Mesenchymal stem cell (in vitro differentiated cells and primary cell): ENCODE results near the gene EGFLAM.

Source experiments
- DNase-seq: peaks from one replicate; pipeline ENCODE4 v3.0.0-alpha.2; 2013
- H2AFZ ChIP-seq: one replicate; pipeline ENCODE4 v1.6.1; 2013; ENCODE audit warnings: low read depth, mild to moderate bottlenecking, control low read depth, inconsistent platforms, low read length, moderate library complexity
- H2AK5ac ChIP-seq: 2 replicates; pipeline ENCODE4 v1.6.1; 2013; ENCODE audit warnings: low read length, moderate library complexity, mild to moderate bottlenecking, inconsistent platforms; ENCODE audit not compliant: severe bottlenecking
- H2BK120ac ChIP-seq: one replicate; pipeline ENCODE4 v1.6.1; 2013; ENCODE audit warnings: low read depth, mild to moderate bottlenecking, inconsistent platforms, low read length, moderate library complexity
- H2BK12ac ChIP-seq, 2 experiments: one replicate each; pipeline ENCODE4 v1.6.1; 2013; ENCODE audit warnings: inconsistent platforms in 2 of 2, low read length in 2 of 2, mild to moderate bottlenecking in 2 of 2, moderate library complexity in 2 of 2, control low read depth in 1 of 2
- H2BK15ac ChIP-seq: one replicate; pipeline ENCODE4 v1.6.1; 2013; ENCODE audit warnings: mild to moderate bottlenecking, low read depth, inconsistent platforms; ENCODE audit not compliant: poor library complexity, severe bottlenecking
- H2BK5ac ChIP-seq: 2 replicates; pipeline ENCODE4 v1.6.1; 2013; ENCODE audit warnings: low read depth, mild to moderate bottlenecking, low read length, control low read depth, inconsistent platforms; ENCODE audit not compliant: poor library complexity, severe bottlenecking
- H3K14ac ChIP-seq, 2 experiments: one replicate each; pipeline ENCODE4 v1.6.1; 2013; ENCODE audit warnings: inconsistent platforms in 2 of 2, low read length in 2 of 2, control low read depth in 1 of 2, mild to moderate bottlenecking in 1 of 2, moderate library complexity in 1 of 2
- H3K18ac ChIP-seq, 2 experiments: one replicate each; pipeline ENCODE4 v1.6.1; 2013; ENCODE audit warnings: inconsistent platforms in 2 of 2, low read length in 2 of 2, control low read depth in 1 of 2, low read depth in 1 of 2, mild to moderate bottlenecking in 1 of 2
- H3K23ac ChIP-seq, 2 experiments: one replicate each; pipeline ENCODE4 v1.6.1; 2013; ENCODE audit warnings: inconsistent platforms in 2 of 2, low read length in 2 of 2, mild to moderate bottlenecking in 2 of 2, moderate library complexity in 2 of 2, control low read depth in 1 of 2
- H3K27ac ChIP-seq: 2 replicates; pipeline ENCODE4 v1.5.1; 2013; ENCODE audit warnings: mild to moderate bottlenecking, moderate library complexity, low read length, control low read depth, inconsistent platforms; ENCODE audit not compliant: poor library complexity, severe bottlenecking
- H3K27me3 ChIP-seq, 2 experiments: 2 replicates each; pipeline versions ENCODE4 v1.6.1 to v1.7.0; 2013; ENCODE audit warnings: low read length in 2 of 2, mild to moderate bottlenecking in 2 of 2, moderate library complexity in 2 of 2, control low read depth in 1 of 2, inconsistent platforms in 1 of 2; ENCODE audit not compliant: control insufficient read depth in 1 of 2, insufficient read depth in 1 of 2
- H3K36me3 ChIP-seq, 2 experiments: 2 replicates each; pipeline versions ENCODE4 v1.6.1 to v1.7.0; 2013; ENCODE audit warnings: low read length in 2 of 2, control low read depth in 1 of 2, inconsistent platforms in 1 of 2, low read depth in 1 of 2, mild to moderate bottlenecking in 1 of 2; ENCODE audit not compliant: insufficient read depth in 2 of 2, control insufficient read depth in 1 of 2
- H3K4ac ChIP-seq, 2 experiments: one replicate each; pipeline ENCODE4 v1.6.1; 2013; ENCODE audit warnings: inconsistent platforms in 2 of 2, low read length in 2 of 2, mild to moderate bottlenecking in 2 of 2, moderate library complexity in 2 of 2, control low read depth in 1 of 2, low read depth in 1 of 2
- H3K4me1 ChIP-seq: 2 replicates; pipeline ENCODE4 v1.6.1; 2013; ENCODE audit warnings: low read depth, low read length, control low read depth; ENCODE audit not compliant: control insufficient read depth, insufficient read depth
- H3K4me2 ChIP-seq: 2 replicates; pipeline ENCODE4 v1.6.1; 2013; ENCODE audit warnings: low read length, mild to moderate bottlenecking, inconsistent platforms; ENCODE audit not compliant: poor library complexity, severe bottlenecking
- H3K4me3 ChIP-seq, 2 experiments: 2 replicates each; pipeline versions ENCODE4 v1.5.1 to v1.7.0; 2013; ENCODE audit warnings: low read length in 2 of 2, mild to moderate bottlenecking in 2 of 2, control low read depth in 1 of 2, low read depth in 1 of 2; ENCODE audit not compliant: insufficient read depth in 1 of 2
- H3K79me1 ChIP-seq: replicated peaks from 2 replicates; pipeline ENCODE4 v1.6.1; 2013; ENCODE audit warnings: mild to moderate bottlenecking, control low read depth, low read length, inconsistent platforms; ENCODE audit not compliant: poor library complexity, severe bottlenecking
- H3K9ac ChIP-seq: 2 replicates; pipeline ENCODE4 v1.7.0; 2013; ENCODE audit warnings: mild to moderate bottlenecking, low read length, moderate library complexity
- H3K9me3 ChIP-seq: 2 replicates; pipeline ENCODE4 v1.7.0; 2013; ENCODE audit warnings: mild to moderate bottlenecking, low read length; ENCODE audit not compliant: control insufficient read depth
- H4K8ac ChIP-seq: one replicate; pipeline ENCODE4 v1.6.1; 2013; ENCODE audit warnings: inconsistent platforms, mild to moderate bottlenecking, low read length, moderate library complexity
- H4K91ac ChIP-seq: one replicate; pipeline ENCODE4 v1.6.1; 2013; ENCODE audit warnings: mild to moderate bottlenecking, low read length, inconsistent platforms
- WGBS: methylation state at CpG from one replicate; pipeline ENCODE4 v1.1.7; 2013; ENCODE audit warnings: mixed read lengths; 5-methylcytosine and 5-hydroxymethylcytosine counted together

The EGFLAM gene

DNA sequence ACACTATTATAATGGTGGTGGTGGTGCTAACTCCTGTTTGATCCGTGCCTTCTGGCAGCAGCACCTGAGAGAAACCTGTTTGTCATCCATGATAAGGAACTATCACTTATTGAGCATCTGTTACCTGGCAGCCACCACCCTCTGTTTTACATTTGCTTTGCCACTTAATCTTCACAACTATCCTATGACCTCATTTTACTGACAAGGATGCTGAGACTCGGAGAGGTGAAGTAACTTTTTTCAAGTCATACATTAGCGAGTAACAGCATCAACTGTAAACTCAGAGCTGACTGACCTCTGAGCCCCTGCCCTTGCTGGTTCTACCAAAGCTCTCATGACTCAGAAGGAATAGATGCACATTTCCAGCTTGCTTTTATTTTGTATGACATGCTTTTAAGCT lies 81.1 kb downstream of the EGFLAM start:
- Histone ChIP-seq H3K4me1 (no peaks in the 10 kb centered on the region), H3K14ac (no peak overlapping the region), H3K9me3 (no peaks in the 10 kb centered on the region), H3K36me3 (no peaks in the 10 kb centered on the region), H2BK15ac (no peak overlapping the region), H2BK12ac (no peak overlapping the region), H2AFZ (no peak overlapping the region), H3K4ac (no peak overlapping the region), H3K27me3 (peaks cover 14 to 52% of the 10 kb centered on the region in 2 experiments), H3K79me1 (no peaks in the 10 kb centered on the region), H3K4me2 (no peak overlapping the region), H2AK5ac (no peak overlapping the region), H4K8ac (no peak overlapping the region), H3K27ac (no peak overlapping the region), H3K4me3 (no peak overlapping the region), H3K18ac (no peak overlapping the region), H3K9ac (no peak overlapping the region), H4K91ac (no peak overlapping the region), H2BK120ac (no peak overlapping the region), H3K23ac (no peak overlapping the region), H2BK5ac (no peak overlapping the region)
- DNase-seq = peak; percentile 15
- 24% methylated on average over 3 of the region's 3 CpGs for WGBS

DNA sequence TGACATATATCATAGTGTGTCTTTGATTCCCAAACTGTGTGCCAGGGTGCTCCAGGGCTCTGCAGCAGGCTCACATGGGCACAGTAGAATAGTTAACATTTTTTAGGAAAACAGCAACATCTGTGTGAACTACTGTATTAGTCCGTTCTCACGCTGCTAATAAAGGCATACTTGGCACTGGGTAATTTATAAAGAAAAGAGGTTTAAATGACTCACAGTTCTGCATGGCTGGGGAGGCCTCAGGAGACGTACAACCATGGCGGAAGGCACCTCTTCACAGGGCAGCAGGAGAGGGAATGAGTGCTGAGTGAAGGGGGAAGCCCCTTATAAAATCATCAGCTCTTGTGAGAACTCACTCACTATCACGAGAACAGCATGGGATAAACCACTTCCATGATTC lies 82.7 kb downstream of the EGFLAM start:
- Histone ChIP-seq H2BK15ac (no peak overlapping the region), H3K27me3 (peaks cover 14 to 57% of the 10 kb centered on the region in 2 experiments), H3K9me3 (no peaks in the 10 kb centered on the region), H3K23ac (no peak overlapping the region), H3K14ac (no peak overlapping the region), H3K4me1 (no peaks in the 10 kb centered on the region), H3K9ac (no peak overlapping the region), H2AK5ac (no peak overlapping the region), H4K91ac (no peak overlapping the region), H2BK12ac (no peak overlapping the region), H3K27ac (no peak overlapping the region), H3K4me2 (no peak overlapping the region), H3K4ac (no peak overlapping the region), H3K36me3 (no peaks in the 10 kb centered on the region), H3K79me1 (no peaks in the 10 kb centered on the region), H2BK120ac (no peak overlapping the region), H4K8ac (no peak overlapping the region), H3K4me3 (no peak overlapping the region), H2BK5ac (no peak overlapping the region), H3K18ac (no peak overlapping the region), H2AFZ (no peak overlapping the region)
- no peak for DNase-seq
- WGBS = 96% methylated on average over 4 of the region's 5 CpGs

DNA sequence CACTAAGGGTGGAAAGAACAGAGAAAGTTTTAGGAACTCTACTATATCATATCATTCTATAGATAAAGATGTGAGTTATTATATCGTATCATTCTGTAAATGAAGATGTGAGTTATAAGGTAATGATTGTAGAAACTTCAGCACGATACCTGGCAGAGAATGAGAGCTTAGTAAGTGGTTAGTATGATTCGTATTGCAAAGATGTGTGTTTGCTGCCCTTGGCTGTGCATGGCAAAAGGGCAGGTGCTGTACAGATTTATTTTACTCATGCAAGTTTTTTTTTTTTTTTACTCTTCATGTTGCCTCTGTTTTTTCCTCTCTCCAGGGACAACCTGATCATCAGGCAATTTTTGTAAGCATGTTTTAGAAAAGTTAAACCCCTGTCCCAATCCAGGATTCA lies 83.3 kb downstream of the EGFLAM start:
- Histone ChIP-seq H3K18ac (no peak overlapping the region), H3K4me2 (no peak overlapping the region), H3K9ac (no peak overlapping the region), H2BK15ac (no peak overlapping the region), H4K91ac (no peak overlapping the region), H2BK5ac (no peak overlapping the region), H3K9me3 (no peaks in the 10 kb centered on the region), H2BK120ac (no peak overlapping the region), H3K79me1 (no peaks in the 10 kb centered on the region), H2AK5ac (no peak overlapping the region), H3K23ac (no peak overlapping the region), H3K36me3 (no peaks in the 10 kb centered on the region), H3K4ac (no peak overlapping the region), H3K4me3 (no peak overlapping the region), H3K27me3 (peaks cover 14 to 57% of the 10 kb centered on the region in 2 experiments), H2AFZ (no peak overlapping the region), H2BK12ac (no peak overlapping the region), H4K8ac (no peak overlapping the region), H3K27ac (no peak overlapping the region), H3K14ac (no peak overlapping the region), H3K4me1 (no peaks in the 10 kb centered on the region)
- 83% methylated on average over 3 of the region's 3 CpGs for WGBS
- no peak for DNase-seq

- H2BK5ac ChIP-seq = no peak overlapping the region
- no peak overlapping the region for H3K4me3 ChIP-seq
- no peak for DNase-seq
- H3K14ac ChIP-seq = no peak overlapping the region
- no peaks in the 10 kb centered on the region for H3K9me3 ChIP-seq
- no peak overlapping the region for H2BK15ac ChIP-seq
- H2BK120ac ChIP-seq = no peak overlapping the region
- no peaks in the 10 kb centered on the region for H3K4me1 ChIP-seq
- no peak overlapping the region for H4K91ac ChIP-seq
- no peak overlapping the region for H3K4me2 ChIP-seq
- H3K27ac ChIP-seq = no peak overlapping the region
- no peak overlapping the region for H2AFZ ChIP-seq
- 16% methylated on average over 2 of the region's 2 CpGs for WGBS
- peaks cover 13 to 53% of the 10 kb centered on the region in 2 experiments for H3K27me3 ChIP-seq
- H3K4ac ChIP-seq = no peak overlapping the region
- no peak overlapping the region for H3K9ac ChIP-seq
- no peaks in the 10 kb centered on the region for H3K79me1 ChIP-seq
- no peak overlapping the region for H3K18ac ChIP-seq
- H3K36me3 ChIP-seq = no peaks in the 10 kb centered on the region
- H4K8ac ChIP-seq = no peak overlapping the region
- H2AK5ac ChIP-seq = no peak overlapping the region
- H2BK12ac ChIP-seq = no peak overlapping the region
- H3K23ac ChIP-seq = no peak overlapping the region
Measured at GRCh38 chr5:38342261-38342660, 83.9 kb downstream of the EGFLAM start.
